AG04449 (cell line): ENCODE measurements around the gene SMIM38.

Experiments
- CTCF ChIA-PET: fragments of 350-600 bp; formaldehyde crosslinking; extraction: SDS; loops from one replicate; lab custom pipeline; 2021; ENCODE audit warnings: antibody characterized with exemption; lab: Yijun Ruan, JAX
- POLR2A ChIA-PET: fragments of 400-600, 350-600 bp; formaldehyde crosslinking; extraction: SDS; loops from one replicate; lab custom pipeline; 2020; ENCODE audit warnings: antibody characterized with exemption, inconsistent platforms; lab: Yijun Ruan, JAX
- DNase-seq: peaks from one replicate; pipeline ENCODE4 v3.0.0-alpha.2; 2010; ENCODE audit warnings: low read depth, low spot score
- H3K4me3 ChIP-seq: 2 replicates; pipeline ENCODE4 v1.5.1; 2011; ENCODE audit warnings: low read depth, mild to moderate bottlenecking, control low read depth, low read length
- TF ChIP-seq, protein P1 (sequence below): IDR thresholded peaks from one replicate; pipeline ENCODE4 v1.5.1; 2011; ENCODE audit warnings: mild to moderate bottlenecking, moderate library complexity, low read length, control low read depth, inconsistent platforms; ENCODE audit not compliant: insufficient read depth; ENCODE audit errors: missing control alignments

The SMIM38 gene

DNA sequence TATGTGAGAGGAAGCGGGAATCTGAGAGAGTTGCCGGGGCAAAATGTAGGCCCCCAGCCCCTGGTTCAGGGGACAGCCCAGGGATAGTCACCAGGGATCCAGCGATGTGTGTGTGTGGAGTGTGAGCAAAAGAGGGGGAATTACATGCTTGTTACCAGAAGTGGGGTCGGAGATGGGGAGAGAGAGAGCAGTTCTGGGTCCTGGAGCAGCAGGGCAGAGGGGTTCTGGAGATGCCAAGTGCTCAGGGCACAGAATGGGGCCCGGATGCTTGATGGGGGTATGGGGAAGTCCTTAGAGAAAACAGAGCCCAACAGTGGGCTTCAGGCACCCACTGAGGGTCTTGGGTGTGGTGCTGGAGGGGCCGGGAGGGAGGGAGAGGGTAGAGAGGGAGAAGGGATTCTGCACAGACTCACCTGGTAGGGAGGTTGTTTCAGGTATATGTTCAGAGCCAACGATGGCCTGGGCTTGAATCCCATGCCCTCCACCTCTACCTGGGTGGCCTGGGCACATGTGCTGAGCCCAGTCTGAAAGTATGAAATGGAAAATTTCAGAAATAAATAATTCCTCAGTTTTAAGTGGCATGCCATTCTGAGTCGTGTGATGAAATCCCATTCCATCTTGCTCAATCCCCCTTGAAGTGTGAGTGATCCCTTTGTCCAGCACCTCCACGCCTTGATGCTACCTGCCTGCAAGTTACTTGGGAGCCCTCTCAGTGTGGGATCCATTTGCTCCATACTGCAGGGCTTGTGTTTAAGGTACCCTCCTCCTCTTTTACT lies 12.4 kb downstream of the SMIM38 start:
- TF ChIP-seq, protein P1, sequence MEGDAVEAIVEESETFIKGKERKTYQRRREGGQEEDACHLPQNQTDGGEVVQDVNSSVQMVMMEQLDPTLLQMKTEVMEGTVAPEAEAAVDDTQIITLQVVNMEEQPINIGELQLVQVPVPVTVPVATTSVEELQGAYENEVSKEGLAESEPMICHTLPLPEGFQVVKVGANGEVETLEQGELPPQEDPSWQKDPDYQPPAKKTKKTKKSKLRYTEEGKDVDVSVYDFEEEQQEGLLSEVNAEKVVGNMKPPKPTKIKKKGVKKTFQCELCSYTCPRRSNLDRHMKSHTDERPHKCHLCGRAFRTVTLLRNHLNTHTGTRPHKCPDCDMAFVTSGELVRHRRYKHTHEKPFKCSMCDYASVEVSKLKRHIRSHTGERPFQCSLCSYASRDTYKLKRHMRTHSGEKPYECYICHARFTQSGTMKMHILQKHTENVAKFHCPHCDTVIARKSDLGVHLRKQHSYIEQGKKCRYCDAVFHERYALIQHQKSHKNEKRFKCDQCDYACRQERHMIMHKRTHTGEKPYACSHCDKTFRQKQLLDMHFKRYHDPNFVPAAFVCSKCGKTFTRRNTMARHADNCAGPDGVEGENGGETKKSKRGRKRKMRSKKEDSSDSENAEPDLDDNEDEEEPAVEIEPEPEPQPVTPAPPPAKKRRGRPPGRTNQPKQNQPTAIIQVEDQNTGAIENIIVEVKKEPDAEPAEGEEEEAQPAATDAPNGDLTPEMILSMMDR = no peak
- ChIA-PET POLR2A (no interaction called here), CTCF (no interaction called here)
- no peak overlapping the region for H3K4me3 ChIP-seq
- no peak for DNase-seq

DNA sequence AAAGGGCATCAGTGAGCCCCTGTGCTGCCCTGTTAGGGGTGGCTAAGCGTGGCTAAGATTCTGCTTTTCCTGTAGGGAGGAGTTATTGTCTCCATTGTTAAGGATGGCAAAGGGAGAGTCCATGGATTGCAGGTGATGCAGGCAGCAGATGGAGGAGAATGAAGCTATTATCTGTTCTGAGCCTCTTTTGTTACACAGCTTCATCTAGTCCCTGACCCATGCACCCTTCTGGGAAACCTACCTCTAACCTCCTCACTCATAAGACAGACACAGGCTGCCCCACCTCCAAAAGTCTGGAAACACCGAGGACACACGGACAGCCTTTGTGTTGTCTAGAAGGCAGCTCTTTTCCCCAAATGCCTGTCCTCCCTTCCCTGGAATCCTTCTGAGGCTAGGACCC lies 13.7 kb downstream of the SMIM38 start:
- ChIA-PET POLR2A (no interaction called here), CTCF (interaction anchor here (1.0 to 1.6 kb wide), 2 partner anchors 22 to 38 kb away, joined by 3 to 4 read pairs; no protein-coding TSS in a partner anchor)
- TF ChIP-seq, protein P1 = no peak
- no peak overlapping the region for H3K4me3 ChIP-seq
- no peak for DNase-seq

DNA sequence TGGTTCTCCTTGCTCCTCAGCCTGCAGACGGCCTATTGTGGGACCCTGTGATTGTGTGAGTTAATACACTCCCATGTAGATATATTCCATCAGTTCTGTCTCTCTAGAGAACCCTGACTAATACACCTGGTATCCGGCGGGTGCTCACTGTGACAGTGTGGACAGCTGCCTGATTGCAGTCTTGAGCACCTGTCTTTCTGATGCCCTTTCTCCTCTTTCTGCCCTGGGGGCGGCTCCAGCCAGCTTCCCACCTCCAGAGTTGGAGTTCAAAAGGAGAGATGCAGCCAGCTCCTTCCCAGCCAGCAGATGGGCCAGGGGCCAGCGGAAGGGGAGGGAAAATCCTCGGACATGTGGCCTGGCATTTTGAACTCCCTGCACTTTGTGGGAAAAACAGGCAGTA lies 15.0 kb downstream of the SMIM38 start:
- POLR2A ChIA-PET = no interaction called here
- TF ChIP-seq, protein P1 = no peak
- H3K4me3 ChIP-seq = no peak overlapping the region
- CTCF ChIA-PET = no interaction called here
- no peak for DNase-seq

DNA sequence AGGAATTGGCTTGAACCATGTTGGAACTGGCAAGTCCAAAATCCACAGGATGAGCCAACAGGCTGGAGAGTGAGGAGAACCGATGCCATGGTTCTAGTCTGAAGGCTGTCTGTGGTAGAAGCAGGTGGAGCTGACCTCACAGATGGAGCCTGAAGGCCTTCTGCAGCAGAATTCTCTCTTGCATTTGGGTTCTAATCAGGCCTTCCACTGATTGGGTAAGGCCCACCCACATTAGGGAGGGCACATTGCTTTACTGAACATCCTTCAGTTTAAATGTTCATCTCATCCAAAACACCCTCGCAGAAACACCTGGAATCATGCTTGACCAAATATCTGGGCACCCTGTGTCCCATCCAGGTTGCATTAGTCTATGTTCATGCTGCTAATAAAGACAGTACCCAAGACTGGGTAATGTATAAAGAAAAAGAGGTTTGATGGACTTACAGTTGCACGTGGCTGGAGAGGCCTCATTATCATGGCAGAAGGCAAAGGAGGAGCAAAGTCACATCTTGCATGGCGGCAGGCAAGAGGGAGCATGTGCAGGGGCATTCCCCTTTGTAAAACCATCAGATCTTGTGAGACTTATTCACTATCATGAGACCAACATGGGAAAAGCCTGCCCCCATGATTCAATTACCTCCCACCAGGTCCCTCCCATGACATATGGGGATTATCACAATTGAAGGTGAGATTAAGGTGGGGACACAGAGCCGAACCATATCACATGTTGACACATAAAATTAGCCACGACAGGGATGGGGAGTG lies 15.9 kb downstream of the SMIM38 start:
- TF ChIP-seq, protein P1 = no peak
- no peak for DNase-seq
- ChIA-PET POLR2A (no interaction called here), CTCF (no interaction called here)
- no peak overlapping the region for H3K4me3 ChIP-seq

DNA sequence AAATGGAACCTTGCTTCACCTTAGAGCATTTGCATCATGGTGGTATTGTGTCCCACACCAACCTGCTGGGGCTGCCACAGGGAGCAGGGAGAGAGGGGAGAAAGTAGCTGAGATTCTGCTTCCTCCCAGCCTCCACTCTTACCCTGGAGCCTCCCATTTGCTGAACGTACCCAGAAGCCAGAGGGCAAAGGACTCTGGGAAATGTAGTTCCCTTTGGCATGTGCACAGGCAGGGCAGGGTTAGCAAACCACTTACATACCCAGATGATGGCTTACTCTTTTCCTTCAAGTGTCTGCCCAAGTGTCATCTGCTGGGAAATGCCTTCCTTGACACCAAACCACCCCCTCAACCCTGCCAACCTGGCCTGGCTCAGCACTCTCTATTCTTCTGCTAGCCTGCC lies 16.9 kb downstream of the SMIM38 start:
- no peak for DNase-seq
- no peak overlapping the region for H3K4me3 ChIP-seq
- ChIA-PET POLR2A (no interaction called here), CTCF (no interaction called here)
- TF ChIP-seq, protein P1 = no peak

DNA sequence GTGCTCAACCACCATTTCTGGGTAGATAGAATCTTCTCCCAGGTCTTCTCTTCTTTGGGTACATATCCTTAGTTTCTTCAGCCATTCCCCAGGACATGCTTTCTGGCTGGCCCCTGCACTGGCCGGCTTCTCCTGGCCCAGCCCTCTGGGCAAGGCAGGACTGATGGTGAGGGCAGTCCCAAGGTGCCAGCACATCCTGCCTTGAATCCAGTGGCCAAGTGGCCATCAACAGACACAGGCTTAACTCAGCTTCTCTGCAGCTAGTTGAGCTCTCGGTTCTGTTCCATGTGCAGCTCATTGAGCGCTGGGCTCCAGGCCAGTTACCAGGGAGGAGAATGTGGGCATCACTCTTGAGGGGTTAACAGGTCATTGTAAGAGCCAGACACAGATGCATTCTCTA lies 17.6 kb downstream of the SMIM38 start:
- H3K4me3 ChIP-seq = no peak overlapping the region
- ChIA-PET CTCF (no interaction called here), POLR2A (no interaction called here)
- DNase-seq = no peak
- TF ChIP-seq, protein P1 = no peak
